ENCODE measurements around the gene TGM1.

The TGM1 gene

GRCh38 chr14:24291446-24292117 lies 28.6 kb upstream of the TGM1 start:
- DNase-seq, result peak; percentile 34

- DNase-seq, result no peak
These were observed 27.8 kb upstream of the TGM1 start for GRCh38 chr14:24290746-24291145.

GRCh38 chr14:24289649-24290280 lies 26.8 kb upstream of the TGM1 start:
- DNase-seq, result peak; percentile 86

- DNase-seq, result no peak
These were observed 24.0 kb upstream of the TGM1 start for GRCh38 chr14:24286996-24287395.

- no peak for DNase-seq
These were observed 22.4 kb upstream of the TGM1 start for GRCh38 chr14:24285351-24285750.

- DNase-seq, result no peak
These were observed 21.6 kb upstream of the TGM1 start for GRCh38 chr14:24284501-24285035.

- DNase-seq, result no peak
These were observed 21.0 kb upstream of the TGM1 start for GRCh38 chr14:24283796-24284460.

GRCh38 chr14:24282736-24283135 lies 19.8 kb upstream of the TGM1 start:
- no peak for DNase-seq

GRCh38 chr14:24281636-24282035 lies 18.7 kb upstream of the TGM1 start:
- DNase-seq, result no peak

- DNase-seq, result no peak
These were observed 18.0 kb upstream of the TGM1 start for GRCh38 chr14:24280797-24281460.

GRCh38 chr14:24279301-24280186 lies 16.6 kb upstream of the TGM1 start:
- peak; percentile 74 for DNase-seq

- no peak for DNase-seq
These were observed 15.4 kb upstream of the TGM1 start for GRCh38 chr14:24278424-24278823.

GRCh38 chr14:24277606-24278321 lies 14.8 kb upstream of the TGM1 start:
- no peak for DNase-seq

- DNase-seq, result no peak
These were observed 14.1 kb upstream of the TGM1 start for GRCh38 chr14:24277071-24277470.

- peak; percentile 92 for DNase-seq
These were observed 11.1 kb upstream of the TGM1 start for GRCh38 chr14:24274101-24274543.

- no peak for DNase-seq
These were observed 10.5 kb upstream of the TGM1 start for GRCh38 chr14:24273422-24273998.

GRCh38 chr14:24272467-24272866 lies 9.5 kb upstream of the TGM1 start:
- no peak for DNase-seq

GRCh38 chr14:24271834-24272263 lies 8.9 kb upstream of the TGM1 start:
- DNase-seq, result no peak

GRCh38 chr14:24271134-24271833 lies 8.3 kb upstream of the TGM1 start, which contains the start of gene RABGGTA:
Gene RABGGTA, minus strand, starts transcription at chr14:24271597. Its CDS starts 482 bp downstream, at chr14:24271115.
- peak; percentile 92 for DNase-seq

- no peak for DNase-seq
These were observed 7.7 kb upstream of the TGM1 start for GRCh38 chr14:24270537-24271133.

Measured in activated CD4-positive, alpha-beta T cell treated with anti-CD3 and anti-CD28 coated beads, Interleukin-10, Interleukin-2, amounts not matched to agents 100 ng/mL and 50 ng/mL, durations not matched to agents 16 hours and 8 hours (primary cell).